Suprapubic skin (tissue), 4 donors: Measurements from ENCODE around the gene BRAT1. TPM values are rescaled to one million over a fixed set of nuclear protein-coding genes. Genes with fewer than 3 reads are reported as not detected.

ENCODE experiments used
- DNase-seq, 2 donors: peaks; one replicate each; pipeline ENCODE4 v3.0.0-alpha.2; 2019; ENCODE audit warnings: low spot score in 2 of 2
- H3K27ac ChIP-seq: fragments of 200-600 bp; sonication (generic); one replicate; pipeline ENCODE4 v1.5.1; 2019
- H3K27me3 ChIP-seq: fragments of 200-600 bp; sonication (generic); one replicate; pipeline ENCODE4 v1.5.1; 2019
- H3K36me3 ChIP-seq: fragments of 200-600 bp; sonication (generic); one replicate; pipeline ENCODE4 v1.5.1; 2019
- H3K4me1 ChIP-seq: fragments of 200-600 bp; sonication (generic); one replicate; pipeline ENCODE4 v1.5.1; 2019
- H3K4me3 ChIP-seq: fragments of 200-600 bp; sonication (generic); one replicate; pipeline ENCODE4 v1.5.1; 2019; ENCODE audit warnings: mild to moderate bottlenecking
- H3K9me3 ChIP-seq: fragments of 200-600 bp; sonication (generic); one replicate; pipeline ENCODE4 v1.5.1; 2019
- CTCF ChIP-seq, 2 donors: fragments of 200-600 bp in 1 of 2; fragments of 450-650 bp in 1 of 2; sonication (generic) in 1 of 2; IDR thresholded peaks; one replicate each; pipeline ENCODE4 v1.5.1; 2016 to 2019; ENCODE audit warnings: antibody characterized with exemption in 2 of 2, mild to moderate bottlenecking in 1 of 2, moderate library complexity in 1 of 2
- EP300 ChIP-seq: sonication (generic); formaldehyde crosslinking; IDR thresholded peaks from one replicate; pipeline ENCODE4 v1.6.1; 2017; ENCODE audit warnings: antibody characterized with exemption
- POLR2A ChIP-seq, 2 donors: fragments of 450-650 bp; IDR thresholded peaks; one replicate each; pipeline ENCODE4 v1.6.1; 2017; ENCODE audit warnings: antibody characterized with exemption in 2 of 2, mild to moderate bottlenecking in 2 of 2, moderate library complexity in 2 of 2
- POLR2AphosphoS5 ChIP-seq, 3 donors: sonication (generic); formaldehyde crosslinking; IDR thresholded peaks; one replicate each; pipeline ENCODE4 v1.6.1; 2017; ENCODE audit warnings: antibody characterized with exemption in 3 of 3
- WGBS: methylation state at CpG from one replicate; pipeline ENCODE4 v1.1.5; 2018; 5-methylcytosine and 5-hydroxymethylcytosine counted together
- total RNA-seq, 4 donors: library from RNA; depleted of rRNA; stranded (reverse); fragments of >200 nt; gene quantifications; one replicate each; pipeline ENCODE4 v1.1.0, GENCODE V29; 2016

The BRAT1 gene
- total RNA-seq, 4 donors from 2014 or later: 51.5 to 79.3 (median 63.3) TPM

- no peak for DNase-seq
- Histone ChIP-seq H3K36me3 (no peaks in the 10 kb centered on the region), H3K27me3 (peaks cover 22% of the 10 kb centered on the region), H3K4me3 (no peak overlapping the region), H3K4me1 (peaks cover 14% of the 10 kb centered on the region), H3K27ac (no peak overlapping the region), H3K9me3 (no peaks in the 10 kb centered on the region)
- TF ChIP-seq POLR2AphosphoS5 (IDR thresholded peaks at IDR 0.05) (no peak), EP300 (no peak), POLR2A (IDR thresholded peaks at IDR 0.05) (no peak), CTCF (IDR thresholded peaks at IDR 0.05) (no peak)
- WGBS: 100% methylated on average over 3 of the region's 3 CpGs
These were observed 58.3 kb downstream of the BRAT1 start for GRCh38 chr7:2497065-2497464.

GRCh38 chr7:2496375-2496774 is 58.9 kb downstream of the BRAT1 start:
- H3K9me3 ChIP-seq: no peaks in the 10 kb centered on the region
- 92% methylated on average over 9 of the region's 9 CpGs for WGBS
- peaks cover 14% of the 10 kb centered on the region for H3K4me1 ChIP-seq
- no peak for TF ChIP-seq EP300
- TF ChIP-seq POLR2A (IDR thresholded peaks at IDR 0.05): no peak
- no peak for TF ChIP-seq POLR2AphosphoS5 (IDR thresholded peaks at IDR 0.05)
- no peak for TF ChIP-seq CTCF (IDR thresholded peaks at IDR 0.05)
- no peak overlapping the region for H3K27ac ChIP-seq
- DNase-seq: no peak
- H3K36me3 ChIP-seq: no peaks in the 10 kb centered on the region
- H3K4me3 ChIP-seq: no peak overlapping the region
- peaks cover 22% of the 10 kb centered on the region for H3K27me3 ChIP-seq

- WGBS: 68% methylated on average over 20 of the region's 25 CpGs
- no peaks in the 10 kb centered on the region for H3K9me3 ChIP-seq
- H3K27me3 ChIP-seq: peaks cover 22% of the 10 kb centered on the region
- no peaks in the 10 kb centered on the region for H3K36me3 ChIP-seq
- TF ChIP-seq POLR2AphosphoS5 (IDR thresholded peaks at IDR 0.05) (no peak), EP300 (no peak), CTCF (IDR thresholded peaks at IDR 0.05) (no peak), POLR2A (IDR thresholded peaks at IDR 0.05) (no peak)
- peaks cover 14% of the 10 kb centered on the region for H3K4me1 ChIP-seq
- no peak for DNase-seq
- no peak overlapping the region for H3K27ac ChIP-seq
- H3K4me3 ChIP-seq: no peak overlapping the region
These were observed 59.7 kb downstream of the BRAT1 start for GRCh38 chr7:2495418-2496299.

GRCh38 chr7:2494191-2495130 is 60.9 kb downstream of the BRAT1 start:
- no peak overlapping the region for H3K4me3 ChIP-seq
- 74% methylated on average over 13 of the region's 32 CpGs for WGBS
- H3K4me1 ChIP-seq: peaks cover 22% of the 10 kb centered on the region
- H3K27me3 ChIP-seq: peaks cover 22% of the 10 kb centered on the region
- TF ChIP-seq POLR2AphosphoS5 (IDR thresholded peaks at IDR 0.05): no peak
- TF ChIP-seq EP300: no peak
- no peak for TF ChIP-seq CTCF (IDR thresholded peaks at IDR 0.05)
- no peak for TF ChIP-seq POLR2A (IDR thresholded peaks at IDR 0.05)
- no peak for DNase-seq
- H3K27ac ChIP-seq: no peak overlapping the region
- no peaks in the 10 kb centered on the region for H3K36me3 ChIP-seq
- no peaks in the 10 kb centered on the region for H3K9me3 ChIP-seq
